Measurements from ENCODE around the gene FAM98C. TPM values are rescaled to one million over a fixed set of nuclear protein-coding genes. Genes with fewer than 3 reads are reported as not detected.
A peak's percentile ranks its signal among the peaks of the same experiment; 100 is the strongest.

Gene FAM98C
- total and polyA plus RNA-seq, 10 donors, result 18.0 to 27.4 (median 25.2) TPM

DNA sequence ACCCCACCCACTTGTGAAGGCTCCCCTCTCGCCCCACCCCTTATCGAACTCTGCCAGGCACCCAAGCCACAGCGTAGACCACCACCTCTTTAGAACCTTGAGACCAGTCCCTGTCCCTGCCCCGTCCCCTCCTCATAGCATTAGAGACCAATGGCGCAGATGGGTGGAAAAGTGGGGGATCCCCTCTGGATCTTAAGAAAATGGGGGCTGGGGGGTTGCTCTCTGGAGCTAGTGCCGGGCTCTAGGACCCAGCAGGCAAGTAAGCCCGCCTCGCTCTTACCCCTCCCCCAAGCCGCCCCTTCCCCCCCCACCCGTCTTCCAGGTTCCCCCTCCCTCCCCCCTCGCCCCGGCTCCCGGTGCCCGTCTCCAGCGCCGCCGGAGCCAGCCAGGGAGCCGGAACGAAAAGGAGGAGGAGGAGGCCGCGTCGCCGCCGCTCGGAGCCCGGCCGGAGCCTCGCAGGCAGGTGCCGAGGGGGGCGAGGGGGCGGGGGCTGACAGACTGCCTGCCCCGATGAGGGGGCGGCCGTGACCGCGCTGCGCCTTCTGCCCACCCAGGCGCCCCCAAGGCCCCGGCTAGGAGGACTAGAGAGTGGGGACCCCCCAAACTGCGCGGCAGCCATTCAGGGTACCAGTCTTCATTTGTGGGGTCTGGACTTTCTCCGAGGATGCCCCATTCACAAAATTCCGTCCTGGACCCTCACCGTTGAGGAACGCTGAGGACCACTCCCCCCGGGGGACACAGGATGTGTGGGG lies 14.4 kb upstream of the FAM98C start, which contains the start of gene SPRED3:
SPRED3 (plus strand) TSS at position 349 of the 752 bp plus-strand sequence. CDS start 1,606 bp downstream, outside the sequence.
- 0 to 7% (median 1%) methylated on average over 16 to 44 of the region's 46 CpGs for WGBS, 5 donors
- H3K9me3 ChIP-seq, result no peaks in the 10 kb centered on the region
- peaks cover 0 to 84% (median 48%) of the 10 kb centered on the region in 7 donors for H3K27me3 ChIP-seq (replicated peaks in 1 of 7)
- intact Hi-C loops (cut with DNase I; ENCODE audit: low total_unique reads), result no loop called here
- peak within 1 kb of the TSS in 3 of 8 donors; percentile 57 to 75 (median 69) for H3K27ac ChIP-seq
- TF ChIP-seq POLR2A (IDR thresholded peaks at IDR 0.05), result no peak
- TF ChIP-seq, protein P1, sequence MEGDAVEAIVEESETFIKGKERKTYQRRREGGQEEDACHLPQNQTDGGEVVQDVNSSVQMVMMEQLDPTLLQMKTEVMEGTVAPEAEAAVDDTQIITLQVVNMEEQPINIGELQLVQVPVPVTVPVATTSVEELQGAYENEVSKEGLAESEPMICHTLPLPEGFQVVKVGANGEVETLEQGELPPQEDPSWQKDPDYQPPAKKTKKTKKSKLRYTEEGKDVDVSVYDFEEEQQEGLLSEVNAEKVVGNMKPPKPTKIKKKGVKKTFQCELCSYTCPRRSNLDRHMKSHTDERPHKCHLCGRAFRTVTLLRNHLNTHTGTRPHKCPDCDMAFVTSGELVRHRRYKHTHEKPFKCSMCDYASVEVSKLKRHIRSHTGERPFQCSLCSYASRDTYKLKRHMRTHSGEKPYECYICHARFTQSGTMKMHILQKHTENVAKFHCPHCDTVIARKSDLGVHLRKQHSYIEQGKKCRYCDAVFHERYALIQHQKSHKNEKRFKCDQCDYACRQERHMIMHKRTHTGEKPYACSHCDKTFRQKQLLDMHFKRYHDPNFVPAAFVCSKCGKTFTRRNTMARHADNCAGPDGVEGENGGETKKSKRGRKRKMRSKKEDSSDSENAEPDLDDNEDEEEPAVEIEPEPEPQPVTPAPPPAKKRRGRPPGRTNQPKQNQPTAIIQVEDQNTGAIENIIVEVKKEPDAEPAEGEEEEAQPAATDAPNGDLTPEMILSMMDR (IDR thresholded peaks at IDR 0.05 in 8 of 11, conservative IDR thresholded peaks at IDR 0.05 in 3 of 11), result no peak
- no peak for TF ChIP-seq POLR2AphosphoS5 (IDR thresholded peaks at IDR 0.05)
- peaks cover 30 to 52% (median 42%) of the 10 kb centered on the region in 6 donors for H3K4me1 ChIP-seq
- no peak for DNase-seq
- H3K4me3 ChIP-seq, result peak within 1 kb of the TSS; percentile 5 to 73 (median 42)
- peaks cover 0 to 29% (median 15%) of the 10 kb centered on the region in 6 donors for H3K36me3 ChIP-seq

DNA sequence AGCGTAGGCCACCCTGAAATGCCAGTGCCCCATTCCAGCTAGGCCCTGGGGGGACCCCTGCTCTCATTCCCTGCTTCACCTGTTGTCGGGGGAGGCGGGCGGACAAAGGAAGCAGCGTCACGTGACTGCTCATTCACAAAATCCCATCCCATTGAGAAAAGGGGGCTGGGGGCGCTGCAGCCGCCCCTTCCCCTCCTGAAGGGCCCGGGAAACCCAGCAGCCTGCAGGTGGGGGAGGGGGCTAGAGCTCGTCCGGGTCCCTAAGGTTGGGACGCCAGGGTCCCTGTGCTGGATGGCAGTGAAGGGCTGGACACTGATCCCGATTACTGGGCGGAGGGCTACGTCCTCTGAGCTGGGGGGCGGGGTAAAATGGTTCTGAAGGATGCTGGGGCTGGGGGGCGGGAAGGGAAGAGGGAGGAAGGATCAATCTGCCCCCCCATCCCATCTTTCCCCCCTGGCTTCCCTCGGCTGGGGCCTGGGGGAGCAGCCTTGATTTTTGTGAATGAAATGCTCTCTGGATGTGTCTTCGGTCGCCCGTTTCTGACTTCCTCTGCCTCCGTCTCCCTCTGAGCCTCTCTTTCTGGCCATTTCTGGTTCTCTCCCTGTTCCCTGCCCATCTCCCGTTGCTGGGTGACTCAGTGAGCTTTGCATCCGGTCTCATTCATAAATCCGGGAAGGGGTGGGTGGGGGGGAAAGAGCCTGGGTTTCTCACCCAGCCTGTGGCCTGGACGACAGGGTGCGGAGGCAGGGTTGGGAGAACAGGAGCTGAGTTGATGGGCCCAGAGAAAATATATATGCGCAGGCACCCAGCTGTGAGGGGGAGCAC lies 13.6 kb upstream of the FAM98C start:
- H3K27me3 ChIP-seq (replicated peaks in 1 of 7), result peaks cover 0 to 90% (median 51%) of the 10 kb centered on the region in 7 donors
- no peak for DNase-seq
- intact Hi-C loops (cut with DNase I; ENCODE audit: low total_unique reads), result no loop called here
- peaks cover 0 to 21% (median 7%) of the 10 kb centered on the region in 6 donors for H3K36me3 ChIP-seq
- H3K9me3 ChIP-seq, result no peaks in the 10 kb centered on the region
- WGBS, 5 donors, result 5 to 10% (median 6%) methylated on average over 20 to 28 of the region's 28 CpGs
- H3K4me1 ChIP-seq, result peaks cover 30 to 53% (median 42%) of the 10 kb centered on the region in 6 donors
- TF ChIP-seq, protein P1 (IDR thresholded peaks at IDR 0.05 in 8 of 11, conservative IDR thresholded peaks at IDR 0.05 in 3 of 11), result no peak
- peak overlapping the region in 6 of 8 donors; percentile 33 to 73 (median 46) for H3K4me3 ChIP-seq
- peak overlapping the region in 1 of 8 donors; percentile 11 for H3K27ac ChIP-seq

- WGBS, 5 donors, result 38 to 47% (median 43%) methylated on average over 20 to 22 of the region's 22 CpGs
- TF ChIP-seq, protein P1 (IDR thresholded peaks at IDR 0.05 in 8 of 11, conservative IDR thresholded peaks at IDR 0.05 in 3 of 11), result no peak
- no peak for TF ChIP-seq POLR2A (IDR thresholded peaks at IDR 0.05)
- no peak for TF ChIP-seq POLR2AphosphoS5 (IDR thresholded peaks at IDR 0.05)
- intact Hi-C loops (cut with DNase I; ENCODE audit: low total_unique reads), result no loop called here
- Histone ChIP-seq H3K27ac (no peak overlapping the region), H3K4me3 (no peak overlapping the region), H3K27me3 (replicated peaks in 1 of 7) (peaks cover 0 to 90% (median 60%) of the 10 kb centered on the region in 7 donors), H3K9me3 (no peaks in the 10 kb centered on the region), H3K36me3 (peaks cover 0 to 12% (median 2%) of the 10 kb centered on the region in 6 donors), H3K4me1 (peaks cover 30 to 57% (median 50%) of the 10 kb centered on the region in 6 donors)
- no peak for DNase-seq
These were observed 12.7 kb upstream of the FAM98C start for GRCh38 chr19:38389957-38390924.

Measured in spleen (tissue), 11 donors.